Measurements from ENCODE around the gene FAM187B. TPM values are rescaled to one million over a fixed set of nuclear protein-coding genes. Genes with fewer than 3 reads are reported as not detected.

Gene FAM187B
- total RNA-seq, 4 donors from 2014 or later = 0.67 TPM; not detected in 3

DNA sequence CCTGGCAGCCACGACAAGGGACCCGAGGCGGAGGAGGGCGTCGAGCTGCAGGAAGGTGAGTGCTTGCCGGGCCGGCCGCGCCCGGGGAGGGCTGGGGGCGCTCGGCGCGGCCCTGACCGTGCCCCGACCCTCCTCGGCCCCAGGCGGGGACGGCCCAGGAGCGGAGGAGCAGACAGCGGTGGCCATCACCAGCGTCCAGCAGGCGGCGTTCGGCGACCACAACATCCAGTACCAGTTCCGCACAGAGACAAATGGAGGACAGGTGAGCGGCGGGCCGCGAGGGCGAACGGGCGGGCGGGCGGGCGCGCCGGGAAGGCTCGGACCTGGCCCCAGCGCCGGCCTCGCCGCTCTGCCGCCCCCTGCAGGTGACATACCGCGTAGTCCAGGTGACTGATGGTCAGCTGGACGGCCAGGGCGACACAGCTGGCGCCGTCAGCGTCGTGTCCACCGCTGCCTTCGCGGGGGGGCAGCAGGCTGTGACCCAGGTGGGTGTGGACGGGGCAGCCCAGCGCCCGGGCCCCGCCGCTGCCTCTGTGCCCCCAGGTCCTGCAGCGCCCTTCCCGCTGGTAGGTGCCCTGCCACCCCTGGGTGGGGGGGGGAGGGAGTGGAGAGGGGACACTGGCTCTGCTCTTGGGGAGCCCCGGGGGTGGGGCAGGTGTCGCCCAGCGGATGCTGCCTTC, 41.0 kb upstream of the FAM187B start:
- 2 to 3% methylated on average over 3 to 11 of the region's 66 CpGs for WGBS, 2 donors
- H3K4me1 ChIP-seq = peaks cover 19 to 34% of the 10 kb centered on the region in 2 donors

DNA sequence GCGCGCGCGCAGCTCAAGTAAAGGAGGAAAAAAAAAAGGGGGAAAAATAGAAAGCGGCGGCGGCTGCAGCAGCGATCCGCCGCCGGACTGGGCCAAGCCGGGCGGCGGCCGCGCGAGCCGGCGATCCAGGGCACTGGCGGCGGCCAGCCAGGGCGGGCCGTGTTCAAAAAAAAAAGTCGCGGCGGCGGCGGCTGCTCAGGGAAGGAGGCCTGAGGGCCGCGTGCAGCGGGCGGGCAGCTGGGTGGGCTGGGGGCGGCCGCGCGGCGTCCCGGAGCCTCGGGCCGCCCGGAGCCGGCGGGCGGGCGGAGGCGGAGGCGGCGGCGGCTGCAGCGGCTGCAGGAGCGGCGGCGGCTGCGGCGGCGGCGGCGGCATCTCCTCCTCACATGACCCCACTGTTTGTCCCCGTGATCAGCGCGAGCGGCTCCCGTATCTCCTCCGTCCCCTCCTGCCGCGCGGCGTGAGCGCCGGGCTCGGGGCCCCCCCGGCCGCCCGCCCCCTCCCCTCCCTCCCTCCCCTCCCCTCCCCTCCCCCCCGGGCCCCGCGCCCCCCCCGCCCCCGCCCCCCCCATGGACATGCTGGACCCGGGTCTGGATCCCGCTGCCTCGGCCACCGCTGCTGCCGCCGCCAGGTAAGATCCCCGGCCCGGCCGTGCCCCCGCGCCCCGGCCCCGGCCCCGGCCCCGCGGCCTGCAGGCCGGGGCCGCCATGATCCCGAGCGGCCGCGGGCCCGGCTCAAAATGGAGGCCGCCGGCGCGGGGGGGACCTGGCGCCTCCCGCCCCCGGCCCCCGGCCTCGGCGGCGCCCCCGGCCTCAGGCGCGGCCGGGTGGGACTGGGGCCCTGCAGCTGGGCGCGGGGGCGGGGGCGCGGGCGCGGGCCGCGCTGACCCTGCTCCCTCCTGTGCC, 40.2 kb upstream of the FAM187B start, which contains the start of gene USF2:
Gene USF2 (plus strand): TSS at position 427 of the 902 bp plus-strand sequence. CDS start 140 bp downstream, at position 567.
- DNase-seq = peak; percentile 81 to 82
- H3K27ac ChIP-seq = peak within 1 kb of the TSS; percentile 91 to 97 (median 95)
- H3K4me3 ChIP-seq (replicated peaks in 1 of 3) = peak within 1 kb of the TSS; percentile 68 to 100 (median 86)
- intact Hi-C loops (cut with DNase I) = no loop called here
- no peaks in the 10 kb centered on the region for H3K27me3 ChIP-seq
- 0% methylated on average over 21 to 27 of the region's 126 CpGs for WGBS, 2 donors
- peaks cover 16 to 29% of the 10 kb centered on the region in 2 donors for H3K36me3 ChIP-seq
- H3K9me3 ChIP-seq = no peaks in the 10 kb centered on the region
- H3K4me1 ChIP-seq = peaks cover 19 to 37% of the 10 kb centered on the region in 2 donors
- peak in 1 of 2 donors; percentile 50 for TF ChIP-seq POLR2A (IDR thresholded peaks at IDR 0.05)
- TF ChIP-seq, protein P1, sequence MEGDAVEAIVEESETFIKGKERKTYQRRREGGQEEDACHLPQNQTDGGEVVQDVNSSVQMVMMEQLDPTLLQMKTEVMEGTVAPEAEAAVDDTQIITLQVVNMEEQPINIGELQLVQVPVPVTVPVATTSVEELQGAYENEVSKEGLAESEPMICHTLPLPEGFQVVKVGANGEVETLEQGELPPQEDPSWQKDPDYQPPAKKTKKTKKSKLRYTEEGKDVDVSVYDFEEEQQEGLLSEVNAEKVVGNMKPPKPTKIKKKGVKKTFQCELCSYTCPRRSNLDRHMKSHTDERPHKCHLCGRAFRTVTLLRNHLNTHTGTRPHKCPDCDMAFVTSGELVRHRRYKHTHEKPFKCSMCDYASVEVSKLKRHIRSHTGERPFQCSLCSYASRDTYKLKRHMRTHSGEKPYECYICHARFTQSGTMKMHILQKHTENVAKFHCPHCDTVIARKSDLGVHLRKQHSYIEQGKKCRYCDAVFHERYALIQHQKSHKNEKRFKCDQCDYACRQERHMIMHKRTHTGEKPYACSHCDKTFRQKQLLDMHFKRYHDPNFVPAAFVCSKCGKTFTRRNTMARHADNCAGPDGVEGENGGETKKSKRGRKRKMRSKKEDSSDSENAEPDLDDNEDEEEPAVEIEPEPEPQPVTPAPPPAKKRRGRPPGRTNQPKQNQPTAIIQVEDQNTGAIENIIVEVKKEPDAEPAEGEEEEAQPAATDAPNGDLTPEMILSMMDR (IDR thresholded peaks at IDR 0.05) = no peak

More for the DNA sequence above, 41.0 kb upstream of the FAM187B start:
- intact Hi-C loops (cut with DNase I) = loop anchor here (10.0 kb wide), 1 partner anchor 335 kb away; no protein-coding TSS in a partner anchor
- Histone ChIP-seq H3K27me3 (no peaks in the 10 kb centered on the region), H3K36me3 (peaks cover 20 to 33% of the 10 kb centered on the region in 2 donors), H3K27ac (peak overlapping the region; percentile 87 to 94 (median 91)), H3K4me3 (replicated peaks in 1 of 3) (peak overlapping the region in 1 of 3 donors; percentile 68), H3K9me3 (no peaks in the 10 kb centered on the region)
- TF ChIP-seq, protein P1 (IDR thresholded peaks at IDR 0.05) = peak; percentile 21 to 95 (median 66)
- peak in 1 of 2 donors; percentile 34 for TF ChIP-seq POLR2A (IDR thresholded peaks at IDR 0.05)
- peak; percentile 91 for DNase-seq

DNA sequence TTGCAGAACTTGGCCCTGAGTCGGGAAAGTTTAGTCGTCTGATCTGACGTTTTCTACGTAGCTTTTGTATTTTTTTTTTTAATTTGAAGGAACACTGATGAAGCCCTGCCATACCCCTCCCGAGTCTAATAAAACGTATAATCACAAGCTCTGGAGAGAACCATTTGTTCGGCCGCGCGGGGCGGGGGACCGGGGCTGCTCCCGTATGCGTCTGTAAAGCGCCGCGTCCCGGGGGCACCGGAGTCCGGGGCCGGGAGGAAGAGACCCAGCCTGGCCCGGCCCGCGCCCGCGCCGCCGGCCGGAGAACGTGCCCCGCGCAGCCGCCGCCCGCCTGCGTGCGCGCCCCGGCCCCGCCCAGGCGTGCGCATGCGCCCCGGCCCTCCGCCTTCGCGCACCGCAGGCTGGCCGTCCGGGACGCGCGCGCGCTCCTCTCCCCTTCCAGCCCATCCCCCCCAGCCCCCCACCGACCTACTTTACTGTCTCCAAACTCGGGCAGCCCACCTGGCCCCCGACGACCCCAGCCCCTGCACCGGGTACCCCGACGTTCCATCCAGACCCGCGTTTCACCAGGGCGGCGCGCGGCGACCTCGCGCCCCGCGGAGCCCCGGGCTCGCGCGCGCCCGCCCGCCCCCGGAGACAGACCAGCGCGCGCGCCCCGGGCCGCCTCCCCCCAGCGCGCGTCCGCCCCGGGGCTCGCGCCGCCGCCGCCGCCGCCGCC, 39.4 kb upstream of the FAM187B start:
- TF ChIP-seq POLR2A (IDR thresholded peaks at IDR 0.05) = peak; percentile 50 to 77
- TF ChIP-seq, protein P1 (IDR thresholded peaks at IDR 0.05) = no peak
- WGBS, 2 donors = 0 to 4% methylated on average over 14 of the region's 100 CpGs
- peaks cover 19 to 37% of the 10 kb centered on the region in 2 donors for H3K4me1 ChIP-seq
- H3K27ac ChIP-seq = peak overlapping the region; percentile 91 to 97 (median 95)
- peaks cover 12 to 21% of the 10 kb centered on the region in 2 donors for H3K36me3 ChIP-seq
- intact Hi-C loops (cut with DNase I) = loop anchor here (2.0 kb wide), 1 partner anchor 19 kb away; the partner anchor contains the start of gene LSR
- no peaks in the 10 kb centered on the region for H3K9me3 ChIP-seq
- peak; percentile 72 for DNase-seq
- peak overlapping the region; percentile 68 to 100 (median 86) for H3K4me3 ChIP-seq (replicated peaks in 1 of 3)
- H3K27me3 ChIP-seq = no peaks in the 10 kb centered on the region

- Histone ChIP-seq H3K36me3 (peaks cover 12 to 21% of the 10 kb centered on the region in 2 donors), H3K27ac (peak overlapping the region; percentile 91 to 97 (median 95)), H3K4me1 (peaks cover 21 to 39% of the 10 kb centered on the region in 2 donors), H3K4me3 (replicated peaks in 1 of 3) (peak overlapping the region; percentile 68 to 100 (median 86)), H3K27me3 (no peaks in the 10 kb centered on the region), H3K9me3 (no peaks in the 10 kb centered on the region)
- intact Hi-C loops (cut with DNase I) = loop anchor here (2.0 kb wide), 1 partner anchor 19 kb away; the partner anchor contains the start of gene LSR
- peak; percentile 54 to 60 for DNase-seq
- TF ChIP-seq, protein P1 (IDR thresholded peaks at IDR 0.05) = no peak
- TF ChIP-seq POLR2A (IDR thresholded peaks at IDR 0.05) = no peak
- WGBS, 2 donors = 0 to 1% methylated on average over 7 to 17 of the region's 40 CpGs
Measured at GRCh38 chr19:35267353-35267817, 38.8 kb upstream of the FAM187B start.
